ENCODE results near the gene ZNF205. TPM values are rescaled to one million over a fixed set of nuclear protein-coding genes. Genes with fewer than 3 reads are reported as not detected.

Gene ZNF205
- total and polyA plus RNA-seq, 2 of the 8 experiments (the other 6 are each of a cell fraction or from before 2014, with no cell fraction given), result 19.1 to 19.9 TPM

- 84% methylated on average over 17 of the region's 17 CpGs; no CpG with 5 or more reads in 1 of the 2 experiments for WGBS, 2 experiments (ENCODE audit: extremely low coverage in 1 of 2, insufficient coverage in 1 of 2, insufficient read length in 1 of 2, insufficient replicate concordance in 2 of 2, low coverage in 1 of 2, low lambda C conversion rate in 2 of 2, missing lambda C conversion rate in 1 of 2)
- POLR2A ChIA-PET (ENCODE audit: partially characterized antibody), result interaction anchor here (1.0 to 12.1 kb wide), 6 partner anchors 9 to 27 kb away, joined by 3 to 169 read pairs (median 12); partner anchors contain the start of gene ZSCAN10
- H3K4me3 ChIP-seq (ENCODE audit: extremely low read depth in 1 of 4, insufficient read depth in 2 of 4, low read depth in 3 of 4, low read length in 4 of 4), result peak overlapping the region in 1 of 4 experiments; percentile 92; a peak in 1 of 8 replicates
Measured at GRCh38 chr16:3113765-3114479, 1.5 kb downstream of the ZNF205 start.

More at GRCh38 chr16:3113765-3114479, 1.5 kb downstream of the ZNF205 start:
- peaks cover 0 to 15% (median 8%) of the 10 kb centered on the region in 4 experiments; a peak in 5 of 7 replicates for H3K4me1 ChIP-seq (replicated peaks in 1 of 4; ENCODE audit: control insufficient read depth in 3 of 4, insufficient read depth in 4 of 4, low read length in 3 of 4)
- H2BK5ac ChIP-seq (ENCODE audit: low read depth, low read length), result no peak overlapping the region
- peaks cover 0 to 6% of the 10 kb centered on the region in 2 experiments for H4K20me1 ChIP-seq (replicated peaks in 1 of 2; ENCODE audit: control insufficient read depth in 1 of 2, insufficient read depth in 2 of 2, low read length in 2 of 2)
- no peak for DNase-seq (ENCODE audit: low read depth in 1 of 2, low spot score in 2 of 2)
- H3K36me3 ChIP-seq (ENCODE audit: control insufficient read depth in 2 of 4, insufficient read depth in 4 of 4, low read length in 3 of 4), result peaks cover 0 to 15% (median 12%) of the 10 kb centered on the region in 4 experiments; a peak in 7 of 8 replicates
- H3K79me2 ChIP-seq (ENCODE audit: control insufficient read depth in 1 of 2, insufficient read depth in 2 of 2, low read length in 2 of 2), result peaks cover 0 to 17% of the 10 kb centered on the region in 2 experiments; a peak in 2 of 4 replicates
- H3K9ac ChIP-seq (replicated peaks in 1 of 4; ENCODE audit: extremely low read depth in 1 of 4, low read depth in 3 of 4, low read length in 3 of 4), result no peak overlapping the region; a peak in 1 of 7 replicates
- H2BK15ac ChIP-seq (ENCODE audit: low read length), result no peak overlapping the region
- no peak overlapping the region for H2BK20ac ChIP-seq (ENCODE audit: low read length)
- no peak overlapping the region for H2BK12ac ChIP-seq (ENCODE audit: low read depth, low read length)
- H4K5ac ChIP-seq (ENCODE audit: insufficient read length, low read depth, low read length), result no peak overlapping the region
- no peak overlapping the region for H3K14ac ChIP-seq (ENCODE audit: insufficient read length)
- no peaks in the 10 kb centered on the region for H3K27me3 ChIP-seq (replicated peaks in 1 of 4; ENCODE audit: control insufficient read depth in 3 of 4, extremely low read depth in 1 of 4, insufficient read depth in 3 of 4, low read length in 3 of 4)
- TF ChIP-seq, protein P1, sequence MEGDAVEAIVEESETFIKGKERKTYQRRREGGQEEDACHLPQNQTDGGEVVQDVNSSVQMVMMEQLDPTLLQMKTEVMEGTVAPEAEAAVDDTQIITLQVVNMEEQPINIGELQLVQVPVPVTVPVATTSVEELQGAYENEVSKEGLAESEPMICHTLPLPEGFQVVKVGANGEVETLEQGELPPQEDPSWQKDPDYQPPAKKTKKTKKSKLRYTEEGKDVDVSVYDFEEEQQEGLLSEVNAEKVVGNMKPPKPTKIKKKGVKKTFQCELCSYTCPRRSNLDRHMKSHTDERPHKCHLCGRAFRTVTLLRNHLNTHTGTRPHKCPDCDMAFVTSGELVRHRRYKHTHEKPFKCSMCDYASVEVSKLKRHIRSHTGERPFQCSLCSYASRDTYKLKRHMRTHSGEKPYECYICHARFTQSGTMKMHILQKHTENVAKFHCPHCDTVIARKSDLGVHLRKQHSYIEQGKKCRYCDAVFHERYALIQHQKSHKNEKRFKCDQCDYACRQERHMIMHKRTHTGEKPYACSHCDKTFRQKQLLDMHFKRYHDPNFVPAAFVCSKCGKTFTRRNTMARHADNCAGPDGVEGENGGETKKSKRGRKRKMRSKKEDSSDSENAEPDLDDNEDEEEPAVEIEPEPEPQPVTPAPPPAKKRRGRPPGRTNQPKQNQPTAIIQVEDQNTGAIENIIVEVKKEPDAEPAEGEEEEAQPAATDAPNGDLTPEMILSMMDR (IDR thresholded peaks at IDR 0.05; ENCODE audit: control extremely low read depth in 1 of 3, insufficient read depth in 1 of 3, low read depth in 1 of 3, low read length in 3 of 3), result peak in 1 of 3 experiments; percentile 10; a peak in 2 of 4 replicates
- TF ChIP-seq, protein P2, sequence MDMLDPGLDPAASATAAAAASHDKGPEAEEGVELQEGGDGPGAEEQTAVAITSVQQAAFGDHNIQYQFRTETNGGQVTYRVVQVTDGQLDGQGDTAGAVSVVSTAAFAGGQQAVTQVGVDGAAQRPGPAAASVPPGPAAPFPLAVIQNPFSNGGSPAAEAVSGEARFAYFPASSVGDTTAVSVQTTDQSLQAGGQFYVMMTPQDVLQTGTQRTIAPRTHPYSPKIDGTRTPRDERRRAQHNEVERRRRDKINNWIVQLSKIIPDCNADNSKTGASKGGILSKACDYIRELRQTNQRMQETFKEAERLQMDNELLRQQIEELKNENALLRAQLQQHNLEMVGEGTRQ (IDR thresholded peaks at IDR 0.05; ENCODE audit: low read length), result no peak
- H3K4me2 ChIP-seq (ENCODE audit: insufficient read depth in 1 of 2, low read depth in 2 of 2, low read length in 2 of 2), result peak overlapping the region; percentile 79 to 93; a peak in 2 of 4 replicates
- no peak overlapping the region for H4K91ac ChIP-seq (replicated peaks; ENCODE audit: insufficient read length, low read length)
- CTCF ChIA-PET (ENCODE audit: partially characterized antibody), result interaction anchor here (0.6 to 36.8 kb wide), 9 partner anchors 8 to 94 kb away, joined by 3 to 619 read pairs (median 19); partner anchors contain the start of genes TNFRSF12A, ZNF213 and ZSCAN10
- H2AK5ac ChIP-seq (ENCODE audit: low read depth, low read length), result no peak overlapping the region; the same call in 1 of the 2 replicates
- H3K23me2 ChIP-seq (ENCODE audit: low read depth, low read length), result peaks cover 8% of the 10 kb centered on the region
- H3K4ac ChIP-seq (replicated peaks; ENCODE audit: insufficient read length, low read depth, low read length), result no peak overlapping the region
- H3K27ac ChIP-seq (ENCODE audit: low read depth, low read length), result no peak overlapping the region
- H3K18ac ChIP-seq (ENCODE audit: extremely low read depth, low read length), result no peak overlapping the region
- no peak overlapping the region for H2AFZ ChIP-seq (ENCODE audit: low read length)
- no peaks in the 10 kb centered on the region for H3K9me3 ChIP-seq (ENCODE audit: insufficient read depth in 2 of 2, low read depth in 1 of 2, low read length in 1 of 2)
- no peak overlapping the region for H2BK120ac ChIP-seq (replicated peaks; ENCODE audit: low read depth, low read length)
- peaks cover 6% of the 10 kb centered on the region; the same call in 1 of the 2 replicates for H3K79me1 ChIP-seq (ENCODE audit: low read depth, low read length)
- no peak overlapping the region for H3K56ac ChIP-seq (replicated peaks; ENCODE audit: insufficient read length, low read depth, low read length)
- no peak overlapping the region for H3K23ac ChIP-seq (ENCODE audit: insufficient read length)
- FAIRE-seq, result no peak
- H4K8ac ChIP-seq (ENCODE audit: extremely low read depth, insufficient read depth, low read length), result no peak overlapping the region

All from H1 (cell line).